Esophagus muscularis mucosa (tissue), 4 donors: ENCODE data around the gene B4GALT4. TPM values are rescaled to one million over a fixed set of nuclear protein-coding genes. Genes with fewer than 3 reads are reported as not detected.

Experiments
- total RNA-seq, 4 donors: library from RNA; depleted of rRNA; stranded (reverse); fragments of >200 nt; gene quantifications; one replicate each; pipeline versions ENCODE4 v1.1.0 to v1.2.1, GENCODE V29; 2016

Gene B4GALT4
- total RNA-seq, 4 donors from 2014 or later: 13.3 to 15.4 (median 14.0) TPM

Other genes starting within 250 kb of the B4GALT4 start
- gene IGSF11, start 206.0 kb downstream of the B4GALT4 start, total RNA-seq: 10 to 100 TPM in 1 of 4 donors, 1 to 10 TPM in 3; 7.0 to 13.7 (median 8.2) TPM
- not detected for gene TEX55, start 94.7 kb downstream of the B4GALT4 start, total RNA-seq
- gene UPK1B, start 67.3 kb downstream of the B4GALT4 start, total RNA-seq: not detected
- 10 to 100 TPM; 14.5 to 25.9 (median 23.1) TPM for gene ARHGAP31, start 53.5 kb upstream of the B4GALT4 start, total RNA-seq
- gene TMEM39A, start 222.7 kb upstream of the B4GALT4 start, total RNA-seq: 10 to 100 TPM in 3 of 4 donors, 1 to 10 TPM in 1; 10.0 to 34.3 (median 25.9) TPM
- 10 to 100 TPM in 3 of 4 donors, 1 to 10 TPM in 1; 9.2 to 13.9 (median 11.4) TPM for gene POGLUT1, start 228.1 kb upstream of the B4GALT4 start, total RNA-seq